Measurements from ENCODE around the gene STX11.
A peak's percentile ranks its signal among the peaks of the same experiment; 100 is the strongest.
"Not testable (repeated sequence)": the region's sequence is repeated elsewhere in the genome, so short reads cannot be mapped to it uniquely, and the experiment has no call there.

The STX11 gene

DNA sequence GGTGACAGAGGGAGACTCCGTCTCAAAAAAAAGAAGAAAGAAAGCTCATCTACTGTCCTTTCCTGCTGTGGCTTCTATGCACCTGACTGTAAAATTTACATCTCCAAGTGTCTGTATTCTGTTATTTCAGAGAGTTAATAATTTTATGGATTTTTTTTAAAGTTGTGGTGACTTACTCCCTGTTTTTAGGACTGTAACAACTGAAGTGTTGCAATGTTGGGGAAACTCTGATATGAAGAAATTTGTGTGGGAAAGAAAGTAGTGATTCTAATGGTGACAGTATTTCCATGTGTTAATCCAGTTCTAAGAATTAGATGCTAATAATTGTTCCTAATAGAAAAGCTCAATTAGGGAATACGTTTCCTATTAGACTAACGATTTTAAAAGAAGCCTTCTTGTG, 27.4 kb downstream of the STX11 start:
- DNase-seq = peak; percentile 69 to 94 (median 92)

DNA sequence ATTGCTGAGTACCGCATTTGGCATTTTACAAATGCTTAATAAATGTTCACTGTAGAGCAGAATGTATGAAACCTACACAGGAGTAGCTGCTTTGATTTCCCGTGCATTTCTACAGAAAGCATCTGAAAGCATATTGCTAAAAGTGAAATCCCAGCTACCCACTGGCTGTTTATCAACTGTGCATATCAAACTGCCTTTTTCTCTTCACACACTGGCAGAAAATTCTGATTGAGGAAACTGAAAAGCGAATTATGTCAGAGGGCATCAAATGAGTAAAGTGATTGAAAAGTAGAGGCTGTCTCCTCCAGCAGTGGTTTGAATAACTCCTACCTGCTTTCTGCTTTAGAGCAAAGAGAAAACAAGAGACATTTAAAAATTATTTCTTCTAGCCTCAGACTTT, 28.0 kb downstream of the STX11 start:
- peak in 1 of 3 donors; percentile 14 for DNase-seq

DNA sequence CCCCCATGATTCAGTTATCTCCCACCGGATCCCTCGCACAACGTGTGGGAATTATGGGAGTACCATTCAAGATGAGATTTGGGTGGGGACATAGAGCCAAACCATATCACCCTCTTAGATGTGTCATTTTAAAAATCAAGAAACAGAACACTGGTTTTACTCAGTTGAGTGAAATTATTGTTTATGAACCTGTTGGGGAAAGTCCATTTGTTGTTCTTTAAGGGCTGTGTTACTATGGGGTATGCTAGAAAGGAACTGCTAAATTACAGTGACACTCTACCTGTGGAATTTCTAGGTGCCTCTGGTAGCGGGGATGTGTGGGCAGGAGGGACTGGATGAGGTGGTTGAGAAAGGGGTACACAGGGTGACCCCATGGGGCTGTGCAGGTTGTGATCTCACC, 28.9 kb downstream of the STX11 start:
- peak in 2 of 3 donors; percentile 6 to 16 for DNase-seq

DNA sequence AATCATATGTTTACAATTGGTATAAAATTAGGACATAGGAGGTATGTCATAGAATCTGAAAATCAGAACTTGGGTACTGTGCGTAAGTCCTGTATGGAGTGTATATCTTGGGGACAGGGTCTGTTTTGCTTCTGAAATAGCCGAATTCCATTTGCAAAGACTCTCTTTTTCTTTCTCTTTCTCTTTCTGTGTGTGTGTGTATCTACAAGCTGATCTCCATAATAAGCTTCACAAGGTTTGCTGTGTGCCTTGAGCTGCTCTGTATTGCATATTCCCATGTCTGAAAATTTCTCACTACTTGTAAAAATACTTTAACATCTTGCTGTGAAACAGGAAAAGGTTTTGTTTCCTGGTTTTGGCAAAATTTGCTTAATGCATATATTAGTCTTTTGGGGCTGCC, 29.5 kb downstream of the STX11 start:
- DNase-seq = peak in 2 of 3 donors; percentile 19 to 20

DNA sequence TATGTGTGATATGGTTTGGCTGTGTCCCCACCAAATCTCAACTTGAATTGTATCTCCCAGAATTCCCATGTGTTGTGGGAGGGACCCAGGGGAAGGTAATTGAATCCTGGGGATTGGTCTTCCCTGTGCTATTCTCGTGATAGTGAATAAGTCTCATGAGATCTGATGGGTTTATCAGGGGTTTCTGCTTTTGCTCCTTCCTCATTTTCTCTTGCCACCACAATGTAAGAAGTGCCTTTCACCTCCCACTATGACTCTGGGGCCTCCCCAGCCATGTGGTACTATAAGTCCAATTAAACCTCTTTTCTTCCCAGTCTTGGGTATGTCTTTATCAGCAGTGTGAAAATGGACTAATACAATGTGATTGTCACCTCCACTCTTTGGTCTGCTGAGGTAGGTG, 30.0 kb downstream of the STX11 start:
- DNase-seq = peak; percentile 59 to 72 (median 66)

DNA sequence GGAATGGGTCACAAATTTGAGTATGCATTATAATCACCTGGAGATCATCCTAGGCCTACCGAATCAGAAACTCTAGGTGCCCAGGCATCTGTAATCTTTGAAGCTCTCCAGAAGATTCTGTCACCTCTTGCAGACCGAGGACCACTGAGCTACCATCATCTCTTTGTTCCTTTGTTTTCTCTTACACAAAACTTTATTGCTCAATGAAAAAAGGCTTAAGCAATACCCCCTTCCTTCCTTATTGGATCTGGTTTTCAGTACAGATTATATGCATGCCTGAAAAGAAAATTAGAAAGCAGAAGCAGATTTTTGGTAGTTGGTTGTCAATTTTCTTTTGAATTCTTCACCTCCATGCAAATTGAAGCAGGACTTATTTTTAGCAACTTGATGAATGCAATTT, 31.3 kb downstream of the STX11 start:
- peak in 2 of 3 donors; percentile 75 to 77 for DNase-seq

DNA sequence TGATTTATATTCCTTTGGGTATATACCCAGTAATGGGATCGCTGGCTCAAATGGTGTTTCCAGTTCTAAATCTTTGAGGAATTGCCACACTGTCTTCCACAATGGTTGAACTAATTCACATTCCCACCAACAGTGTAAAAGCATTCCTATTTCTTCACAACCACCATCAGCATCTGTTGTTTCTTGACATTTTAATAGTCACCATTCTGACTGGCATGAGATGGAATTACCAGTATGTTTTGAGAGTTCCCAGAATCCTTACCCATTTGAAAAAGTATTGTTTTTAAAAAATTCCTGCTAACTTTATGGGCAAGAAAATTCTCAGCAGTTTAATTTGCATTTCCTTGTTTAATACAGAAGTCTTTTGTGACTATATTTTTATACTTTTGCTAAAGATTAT, 33.9 kb downstream of the STX11 start:
- DNase-seq = not testable (repeated sequence)

DNA sequence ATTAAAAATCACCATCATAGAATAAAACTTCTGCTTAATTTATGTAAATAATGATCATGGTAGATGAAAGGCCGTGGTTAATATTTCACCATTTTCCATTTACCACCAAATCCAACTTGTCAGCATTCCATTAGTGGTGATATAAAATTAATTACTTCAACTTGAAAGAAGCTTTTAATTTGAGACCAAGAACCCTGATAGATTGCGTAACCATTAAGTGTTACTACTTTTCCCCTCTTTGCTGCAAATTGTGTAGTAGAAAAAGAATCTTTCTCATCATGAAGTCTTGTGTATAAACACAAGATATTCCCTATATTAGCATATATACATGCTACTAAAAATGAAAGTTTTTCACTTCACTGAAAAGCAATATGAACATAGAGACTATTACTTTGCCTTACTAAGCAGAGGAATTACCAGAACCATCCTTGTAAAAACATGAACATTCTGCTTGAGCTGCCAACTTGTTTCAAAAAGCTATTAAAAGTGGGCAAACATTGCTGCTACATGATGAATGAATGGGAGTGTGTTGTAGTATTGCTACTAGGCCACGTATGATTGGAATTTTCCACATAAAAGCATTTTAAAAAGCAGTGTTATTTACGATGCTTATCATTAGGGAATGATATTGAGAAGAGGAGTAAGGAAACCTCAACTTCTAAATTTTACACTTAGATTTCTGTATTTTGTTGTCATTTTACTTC, 35.0 kb downstream of the STX11 start:
- peak in 1 of 3 donors; percentile 5 for DNase-seq

DNA sequence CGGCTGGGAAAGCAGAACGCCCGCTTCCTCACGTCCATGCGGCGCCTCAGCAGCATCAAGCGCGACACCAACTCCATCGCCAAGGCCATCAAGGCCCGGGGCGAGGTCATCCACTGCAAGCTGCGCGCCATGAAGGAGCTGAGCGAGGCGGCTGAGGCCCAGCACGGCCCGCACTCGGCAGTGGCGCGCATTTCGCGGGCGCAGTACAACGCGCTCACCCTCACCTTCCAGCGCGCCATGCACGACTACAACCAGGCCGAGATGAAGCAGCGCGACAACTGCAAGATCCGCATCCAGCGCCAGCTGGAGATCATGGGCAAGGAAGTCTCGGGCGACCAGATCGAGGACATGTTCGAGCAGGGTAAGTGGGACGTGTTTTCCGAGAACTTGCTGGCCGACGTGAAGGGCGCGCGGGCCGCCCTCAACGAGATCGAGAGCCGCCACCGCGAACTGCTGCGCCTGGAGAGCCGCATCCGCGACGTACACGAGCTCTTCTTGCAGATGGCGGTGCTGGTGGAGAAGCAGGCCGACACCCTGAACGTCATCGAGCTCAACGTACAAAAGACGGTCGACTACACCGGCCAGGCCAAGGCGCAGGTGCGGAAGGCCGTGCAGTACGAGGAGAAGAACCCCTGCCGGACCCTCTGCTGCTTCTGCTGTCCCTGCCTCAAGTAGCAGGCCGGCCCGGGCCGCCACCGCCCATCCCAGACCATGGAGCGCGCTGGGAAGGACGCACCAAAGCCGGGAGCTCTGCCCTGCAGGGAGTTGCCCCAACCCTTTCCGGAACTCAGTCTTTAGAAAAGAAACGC, 36.7 kb downstream of the STX11 start:
- no peak for DNase-seq

DNA sequence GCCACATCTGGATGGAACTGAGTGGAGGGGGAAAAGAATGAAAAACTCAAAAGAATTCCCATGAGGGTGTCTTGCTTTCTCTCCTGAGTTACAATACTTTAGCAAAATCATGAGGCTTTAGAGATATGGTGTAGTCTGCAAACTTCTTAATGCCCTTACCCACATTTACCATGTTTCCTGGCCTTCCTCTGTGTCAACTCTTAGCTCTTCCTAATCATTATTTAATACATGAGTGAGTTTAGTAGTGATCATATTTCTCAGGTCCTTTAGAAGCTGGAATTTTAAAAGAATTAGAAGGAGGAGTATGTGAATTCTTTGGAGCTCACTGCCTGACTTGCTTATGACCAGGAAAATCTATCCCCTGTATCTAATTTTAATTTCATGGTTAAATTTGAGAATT, 39.0 kb downstream of the STX11 start:
- no peak for DNase-seq

DNA sequence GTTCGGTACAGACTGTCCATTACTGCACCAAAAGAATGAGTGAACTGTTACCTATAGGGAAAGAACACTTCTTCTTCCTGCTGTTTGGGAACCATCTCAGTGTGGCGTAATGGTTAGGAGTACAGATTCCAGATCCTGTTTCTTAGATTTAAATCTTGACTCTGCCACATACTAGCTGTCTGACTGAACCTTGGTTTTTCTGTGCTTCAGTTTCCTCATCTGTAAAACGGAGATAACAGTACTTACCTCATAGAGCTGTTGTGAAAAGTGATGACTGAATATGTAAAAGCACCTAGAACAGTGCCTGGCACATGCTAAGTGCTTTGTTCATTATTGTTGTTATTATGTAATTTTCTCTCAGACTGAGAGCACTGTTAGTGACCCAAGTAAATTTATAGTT, 39.8 kb downstream of the STX11 start:
- DNase-seq = peak in 2 of 3 donors; percentile 47 to 52

DNA sequence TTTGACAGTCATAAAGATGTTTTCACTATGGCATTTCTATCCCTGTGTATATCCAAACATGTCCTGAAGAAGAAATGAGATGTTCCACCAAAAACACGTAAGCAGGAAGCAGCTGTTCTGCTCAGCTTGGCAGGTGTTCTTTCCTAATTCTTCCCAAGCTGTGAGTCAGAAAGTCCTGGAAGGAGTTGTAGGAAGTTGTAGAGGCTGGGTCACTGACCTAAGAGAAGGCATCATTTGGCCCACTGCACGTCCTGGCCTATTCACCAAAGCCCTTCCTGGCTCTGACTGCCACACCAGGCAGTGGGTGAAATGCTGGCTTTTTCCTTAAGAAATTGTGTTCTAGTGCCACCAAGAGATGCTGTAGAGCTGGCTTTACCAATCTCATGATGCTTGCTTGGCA, 40.3 kb downstream of the STX11 start:
- DNase-seq = peak in 1 of 3 donors; percentile 34

DNA sequence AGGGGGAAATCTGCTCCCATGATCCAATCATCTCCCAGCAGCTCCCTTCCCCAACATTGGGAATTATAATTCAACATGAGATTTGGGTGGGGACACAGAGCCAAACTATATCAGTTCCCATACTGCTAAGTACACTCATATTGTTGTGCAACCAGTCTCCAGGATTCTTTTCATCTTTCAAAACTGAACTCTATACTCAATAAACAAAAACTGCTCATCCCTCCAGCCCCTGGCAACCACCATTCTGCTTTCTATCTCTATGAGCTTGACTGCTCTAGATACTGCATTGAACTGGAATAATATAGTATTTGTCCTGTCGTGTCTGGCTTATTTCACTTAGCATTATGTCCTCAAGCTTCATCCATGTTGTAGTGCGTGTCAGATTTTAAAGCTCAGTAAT, 42.9 kb downstream of the STX11 start:
- DNase-seq = peak in 1 of 3 donors; percentile 22

DNA sequence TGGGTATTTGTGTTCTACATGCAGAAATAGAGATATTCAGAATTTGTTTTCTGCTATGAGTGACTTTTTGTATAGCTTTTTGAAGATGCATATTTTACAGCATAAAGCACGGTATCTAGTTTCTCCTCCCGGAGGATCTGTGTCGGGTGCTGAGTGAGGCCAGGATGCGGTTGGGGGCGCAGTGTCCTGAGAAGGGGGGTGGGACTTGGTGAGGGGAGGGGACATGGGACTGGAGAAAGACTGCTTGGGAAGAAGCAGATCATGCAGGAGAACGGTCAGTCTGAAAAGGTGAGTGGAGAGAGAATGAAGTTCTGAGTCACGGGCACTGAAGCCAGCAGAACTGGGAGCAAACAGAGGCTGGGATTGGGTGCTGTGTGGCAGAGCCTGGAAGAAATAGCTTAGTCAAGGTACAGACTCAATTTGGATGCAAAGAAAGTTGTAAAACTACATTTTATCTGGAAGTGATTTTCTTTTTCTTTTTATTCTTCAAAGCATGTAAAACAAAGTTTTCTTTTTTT, 44.0 kb downstream of the STX11 start:
- DNase-seq = no peak

DNA sequence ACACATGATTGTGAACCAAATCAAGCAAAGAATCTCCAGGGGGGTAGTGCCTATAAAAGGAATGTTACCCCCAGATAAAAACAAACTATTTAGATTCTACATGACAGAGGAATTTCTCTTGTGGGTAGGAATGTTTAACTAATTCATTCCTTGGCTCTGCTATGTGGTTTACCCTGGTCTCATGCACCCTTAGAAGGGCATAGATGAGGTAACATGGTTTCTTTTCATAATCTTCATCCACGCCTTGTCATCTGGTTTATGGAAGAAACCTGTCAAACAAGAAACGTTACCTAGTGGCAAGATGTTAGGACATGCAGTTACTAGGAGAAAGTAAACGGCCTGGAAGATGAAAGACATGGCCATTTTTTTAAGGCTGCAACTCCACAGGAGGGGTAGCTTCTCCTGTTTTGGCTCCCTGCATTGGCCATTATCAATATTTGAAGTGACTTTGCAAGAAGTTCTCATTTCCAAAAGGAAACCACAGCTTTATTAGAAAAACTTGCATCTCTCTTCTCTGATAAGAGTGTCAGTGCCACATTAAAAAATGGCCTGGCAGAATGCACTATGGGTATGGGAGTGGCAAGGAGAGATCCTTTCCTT, 45.5 kb downstream of the STX11 start:
- DNase-seq = no peak

DNA sequence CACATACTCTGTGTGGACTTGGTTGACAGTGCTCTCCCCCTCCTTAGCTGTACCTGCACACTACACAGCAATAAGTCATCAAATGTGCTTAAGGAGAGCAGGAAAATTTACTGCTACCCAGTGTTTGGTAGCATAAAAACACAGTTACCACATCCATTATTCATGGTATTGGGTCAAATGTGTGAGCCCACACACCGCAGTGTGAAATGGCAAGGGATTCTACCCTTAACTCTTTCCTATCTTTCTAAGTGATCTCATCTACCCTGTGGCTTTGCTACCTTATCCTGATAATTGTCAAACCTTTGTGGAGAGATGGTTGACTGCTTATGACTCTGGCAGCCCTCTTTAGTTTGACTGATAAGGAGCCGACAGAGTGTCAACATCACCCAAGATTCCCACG, 47.6 kb downstream of the STX11 start:
- no peak for DNase-seq

DNA sequence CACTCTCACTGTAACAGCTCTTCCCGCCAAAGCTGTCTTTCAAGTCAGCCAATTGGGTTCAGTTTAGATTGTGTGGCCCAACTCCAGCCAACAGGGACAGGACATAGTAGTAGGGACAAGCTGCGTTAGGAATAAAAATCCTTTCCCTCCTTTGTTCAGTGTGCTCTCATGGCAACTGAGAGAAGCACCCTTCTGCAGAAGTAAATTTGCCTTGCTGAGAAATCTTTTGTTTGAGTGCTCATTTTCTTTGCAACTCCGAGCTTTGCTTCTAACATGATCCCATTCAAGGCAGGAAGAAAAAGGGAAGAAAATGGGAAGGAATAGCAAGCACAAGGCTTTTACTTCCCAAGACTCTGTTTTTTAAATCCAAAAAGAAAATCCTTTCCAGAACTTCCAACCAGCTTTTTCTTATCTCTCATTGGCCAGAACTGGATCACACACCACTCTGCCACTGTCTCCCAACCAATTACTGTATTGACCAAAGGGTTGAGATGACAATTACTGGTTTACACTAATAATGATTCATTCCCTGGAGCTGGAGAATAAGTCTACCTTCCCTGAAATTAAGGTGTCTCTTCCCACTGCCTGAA, 52.7 kb downstream of the STX11 start:
- DNase-seq = no peak

DNA sequence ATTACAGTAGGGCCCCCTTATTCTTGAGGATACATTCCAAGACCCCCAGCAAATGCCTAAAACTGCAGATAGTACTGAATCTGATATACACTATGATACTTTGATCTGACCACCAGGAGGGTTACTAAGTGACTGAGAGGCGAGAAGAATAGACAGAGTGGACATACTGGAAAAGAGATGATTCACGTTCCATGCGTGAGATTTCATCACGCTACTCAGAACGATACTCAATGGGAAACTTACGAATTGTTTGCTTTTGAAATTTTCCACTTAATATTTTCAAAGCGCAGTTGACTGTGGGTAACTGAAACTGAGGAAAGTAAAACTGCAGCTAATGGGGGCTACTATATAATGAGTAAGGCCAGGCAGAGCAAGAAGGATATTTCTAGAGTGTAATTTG, 60.8 kb downstream of the STX11 start:
- no peak for DNase-seq

DNA sequence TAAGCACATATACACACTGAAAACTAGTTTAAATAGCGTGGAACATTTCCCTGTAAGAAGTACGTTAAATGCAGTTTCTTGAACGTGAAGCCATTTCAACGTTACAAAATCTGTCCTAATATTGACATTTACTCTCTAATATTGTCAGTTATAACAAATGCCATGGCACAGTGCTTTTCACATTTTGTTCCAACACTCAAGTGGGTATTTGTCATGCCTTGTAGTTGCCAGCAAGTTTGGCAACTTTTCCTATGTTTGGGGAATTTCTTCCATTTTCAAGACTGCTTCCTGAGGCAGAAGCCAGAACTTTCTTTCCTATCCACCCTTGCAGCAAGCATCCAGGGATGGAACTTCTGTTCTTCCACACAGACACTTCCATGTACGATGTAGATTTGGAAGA, 63.0 kb downstream of the STX11 start:
- no peak for DNase-seq

DNA sequence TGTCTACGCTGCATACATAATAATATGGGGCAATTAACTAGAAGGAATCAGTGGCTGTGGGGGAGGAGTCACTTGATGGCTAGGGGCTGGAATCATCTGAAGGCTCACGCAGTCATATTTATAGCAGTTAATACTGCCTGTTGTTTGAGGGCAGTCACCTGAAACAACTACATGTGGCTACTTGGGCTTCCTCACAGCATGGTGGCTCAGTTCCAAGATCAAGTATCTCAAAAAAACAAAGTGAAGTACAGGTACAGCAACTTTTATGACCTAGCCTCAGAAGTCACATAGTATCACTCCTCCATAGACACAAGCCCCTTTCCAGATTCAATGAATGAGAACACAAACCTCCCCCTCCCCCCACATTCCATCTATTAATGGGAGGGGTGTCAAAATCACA, 63.7 kb downstream of the STX11 start:
- no peak for DNase-seq

DNA sequence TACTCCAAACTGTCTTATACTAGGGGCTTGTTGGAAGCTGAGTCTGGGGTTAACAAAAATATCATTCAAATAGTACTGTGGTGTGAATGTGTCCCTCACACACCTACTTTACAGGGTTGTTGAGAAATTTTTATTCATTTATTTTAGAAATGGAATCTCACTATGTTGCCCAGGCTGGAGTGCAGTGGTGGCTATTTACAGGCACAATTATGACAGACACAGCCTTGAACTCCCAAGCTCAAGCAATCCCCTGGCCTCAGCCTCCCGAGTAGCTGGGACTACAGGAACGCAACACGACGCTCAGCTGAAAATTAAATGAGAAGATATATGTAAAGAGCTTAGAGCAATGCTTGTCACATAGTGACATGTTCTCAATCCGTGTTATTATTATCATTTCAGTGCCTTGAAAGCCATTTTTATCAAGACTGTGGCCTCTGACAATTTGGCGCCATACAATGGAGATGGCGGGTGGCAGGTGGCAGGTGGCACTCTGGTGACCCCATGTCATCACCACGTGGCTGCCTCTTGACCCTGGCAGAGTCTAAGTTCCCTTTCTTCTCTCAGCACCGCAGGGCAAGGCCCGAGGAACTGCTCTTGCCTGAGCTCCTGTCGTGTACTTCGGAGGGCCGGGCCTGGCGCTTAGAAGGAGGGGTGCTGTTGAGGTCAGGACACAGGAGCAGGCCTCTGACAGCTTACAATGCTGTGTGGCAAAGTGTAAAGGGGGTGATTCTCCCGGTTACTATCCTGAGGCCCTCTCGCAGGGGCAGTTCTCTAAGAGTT, 64.5 kb downstream of the STX11 start:
- DNase-seq = peak in 1 of 3 donors; percentile 14

DNA sequence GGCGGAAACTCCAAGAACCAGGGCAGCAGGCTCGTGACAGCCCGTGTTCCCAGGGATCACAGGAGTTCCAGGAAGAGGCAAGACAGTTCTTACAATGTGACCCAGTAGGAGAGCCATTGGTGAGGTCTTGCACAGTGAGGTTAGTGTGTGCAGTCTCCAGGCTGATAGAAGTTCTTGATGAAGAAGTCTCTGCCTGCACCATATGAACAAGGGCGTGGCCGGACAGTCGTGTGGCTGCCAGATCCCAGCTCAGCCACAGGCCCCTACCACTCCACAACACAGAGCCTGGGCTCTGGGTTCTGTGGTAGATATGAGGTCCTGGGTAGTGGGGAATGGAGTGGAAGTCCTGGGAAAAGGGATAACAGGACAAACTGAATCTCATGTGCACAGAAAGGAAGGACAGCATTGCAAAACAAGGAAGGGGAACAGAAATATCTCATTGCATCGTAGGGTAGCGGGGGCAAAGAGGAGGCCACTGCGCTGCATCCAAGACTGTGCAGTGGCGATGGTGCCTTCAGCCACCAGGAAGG, 65.2 kb downstream of the STX11 start:
- DNase-seq = peak; percentile 17 to 74 (median 37)

Data from suppressor macrophage treated with lipopolysaccharide for 1 hour (primary cell).